ENCODE data around the gene PRADC1. TPM values are rescaled to one million over a fixed set of nuclear protein-coding genes. Genes with fewer than 3 reads are reported as not detected.

The PRADC1 gene
- total RNA-seq, 1 experiment from 2014 or later: 9.4 TPM

DNA sequence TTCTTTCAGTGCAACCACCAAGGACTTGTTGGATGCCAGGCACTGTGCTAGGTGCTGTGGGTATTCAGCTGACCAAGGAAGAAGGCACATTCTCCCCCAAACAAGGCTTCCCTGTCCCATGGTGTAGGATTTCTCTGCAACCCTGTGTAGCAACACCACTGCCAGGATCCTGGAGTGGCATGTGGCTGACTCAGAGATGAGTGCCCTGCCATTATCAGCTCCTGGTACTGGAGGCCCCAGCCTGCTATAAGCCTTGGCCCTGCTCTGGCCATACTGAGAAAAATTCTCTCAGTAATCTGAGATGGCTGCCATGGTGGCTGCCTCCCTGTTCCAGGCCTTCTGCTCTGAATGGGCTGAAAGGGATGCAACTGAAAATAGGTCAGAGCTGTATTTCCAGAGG lies 14.7 kb downstream of the PRADC1 start:
- no peak for DNase-seq
- intact Hi-C loops (cut with micrococcal nuclease; ENCODE audit: unreplicated experiment): no loop called here
- peaks cover 15% of the 10 kb centered on the region; the same call in 1 of the 2 replicates for H3K4me1 ChIP-seq (replicated peaks; ENCODE audit: insufficient read depth)
- no peak overlapping the region for H3K4me3 ChIP-seq
- no peaks in the 10 kb centered on the region for H3K9me3 ChIP-seq (ENCODE audit: insufficient read depth, low read depth)
- ChIA-PET CTCF (no interaction called here), POLR2A (ENCODE audit: unreplicated experiment) (no interaction called here)
- no peak overlapping the region for H3K4me2 ChIP-seq
- peaks cover 11% of the 10 kb centered on the region; the same call in 1 of the 2 replicates for H4K20me1 ChIP-seq (ENCODE audit: insufficient read depth)
- no peaks in the 10 kb centered on the region for H3K9me2 ChIP-seq (ENCODE audit: insufficient read depth)
- H3K79me2 ChIP-seq (ENCODE audit: low read depth): peaks cover 45% of the 10 kb centered on the region
- H3K27me3 ChIP-seq (ENCODE audit: insufficient read depth, low read depth): no peaks in the 10 kb centered on the region
- no peak for TF ChIP-seq EZH2 (IDR thresholded peaks at IDR 0.05; ENCODE audit: low read depth)
- TF ChIP-seq, protein P1, sequence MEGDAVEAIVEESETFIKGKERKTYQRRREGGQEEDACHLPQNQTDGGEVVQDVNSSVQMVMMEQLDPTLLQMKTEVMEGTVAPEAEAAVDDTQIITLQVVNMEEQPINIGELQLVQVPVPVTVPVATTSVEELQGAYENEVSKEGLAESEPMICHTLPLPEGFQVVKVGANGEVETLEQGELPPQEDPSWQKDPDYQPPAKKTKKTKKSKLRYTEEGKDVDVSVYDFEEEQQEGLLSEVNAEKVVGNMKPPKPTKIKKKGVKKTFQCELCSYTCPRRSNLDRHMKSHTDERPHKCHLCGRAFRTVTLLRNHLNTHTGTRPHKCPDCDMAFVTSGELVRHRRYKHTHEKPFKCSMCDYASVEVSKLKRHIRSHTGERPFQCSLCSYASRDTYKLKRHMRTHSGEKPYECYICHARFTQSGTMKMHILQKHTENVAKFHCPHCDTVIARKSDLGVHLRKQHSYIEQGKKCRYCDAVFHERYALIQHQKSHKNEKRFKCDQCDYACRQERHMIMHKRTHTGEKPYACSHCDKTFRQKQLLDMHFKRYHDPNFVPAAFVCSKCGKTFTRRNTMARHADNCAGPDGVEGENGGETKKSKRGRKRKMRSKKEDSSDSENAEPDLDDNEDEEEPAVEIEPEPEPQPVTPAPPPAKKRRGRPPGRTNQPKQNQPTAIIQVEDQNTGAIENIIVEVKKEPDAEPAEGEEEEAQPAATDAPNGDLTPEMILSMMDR (conservative IDR thresholded peaks at IDR 0.05): no peak
- H2AFZ ChIP-seq: no peak overlapping the region
- H3F3A ChIP-seq (ENCODE audit: insufficient read depth, low read depth): peaks cover 4% of the 10 kb centered on the region; the same call in 1 of the 2 replicates
- no peak overlapping the region for H3K27ac ChIP-seq
- no TSS peak for BruUV-seq (replicated peaks)
- peaks cover 21% of the 10 kb centered on the region; the same call in 1 of the 2 replicates for H3K36me3 ChIP-seq (ENCODE audit: low read depth)

DNA sequence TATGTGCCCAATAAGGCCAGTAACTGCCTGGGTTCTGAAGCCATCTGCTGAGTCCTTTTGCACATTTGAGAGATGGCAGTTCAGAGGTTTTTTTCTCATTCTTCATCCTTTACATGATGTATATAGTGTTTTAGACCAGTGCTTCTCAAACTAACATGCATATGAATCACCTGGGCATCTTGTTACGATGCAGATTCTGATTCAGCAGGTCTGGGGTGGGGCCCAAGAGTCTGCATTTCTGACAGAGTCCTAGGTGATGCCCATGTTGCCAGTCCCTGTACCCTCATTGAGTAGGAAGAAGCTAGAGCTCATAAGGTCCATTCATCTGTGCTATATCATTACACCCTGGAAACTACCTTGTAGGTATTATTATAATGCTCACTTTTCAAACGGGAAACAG lies 15.2 kb downstream of the PRADC1 start:
- H3K79me2 ChIP-seq (ENCODE audit: low read depth): peaks cover 45% of the 10 kb centered on the region
- H2AFZ ChIP-seq: no peak overlapping the region
- TF ChIP-seq, protein P1 (conservative IDR thresholded peaks at IDR 0.05): no peak
- no peak for TF ChIP-seq EZH2 (IDR thresholded peaks at IDR 0.05; ENCODE audit: low read depth)
- intact Hi-C loops (cut with micrococcal nuclease; ENCODE audit: unreplicated experiment): no loop called here
- peaks cover 8% of the 10 kb centered on the region for H3F3A ChIP-seq (ENCODE audit: insufficient read depth, low read depth)
- no peaks in the 10 kb centered on the region for H3K27me3 ChIP-seq (ENCODE audit: insufficient read depth, low read depth)
- H3K9me3 ChIP-seq (ENCODE audit: insufficient read depth, low read depth): no peaks in the 10 kb centered on the region
- no peak overlapping the region for H3K4me2 ChIP-seq
- ChIA-PET POLR2A (ENCODE audit: unreplicated experiment) (interaction anchor here (0.5 kb wide), 1 partner anchor 106 kb away, joined by 5 read pairs; no protein-coding TSS in a partner anchor), CTCF (no interaction called here)
- peaks cover 21% of the 10 kb centered on the region; the same call in 1 of the 2 replicates for H3K36me3 ChIP-seq (ENCODE audit: low read depth)
- no TSS peak for BruUV-seq (replicated peaks)
- DNase-seq: no peak
- peaks cover 15% of the 10 kb centered on the region; the same call in 1 of the 2 replicates for H3K4me1 ChIP-seq (replicated peaks; ENCODE audit: insufficient read depth)
- H4K20me1 ChIP-seq (ENCODE audit: insufficient read depth): peaks cover 11% of the 10 kb centered on the region; the same call in 1 of the 2 replicates
- no peaks in the 10 kb centered on the region for H3K9me2 ChIP-seq (ENCODE audit: insufficient read depth)
- no peak overlapping the region for H3K27ac ChIP-seq
- no peak overlapping the region for H3K4me3 ChIP-seq

DNA sequence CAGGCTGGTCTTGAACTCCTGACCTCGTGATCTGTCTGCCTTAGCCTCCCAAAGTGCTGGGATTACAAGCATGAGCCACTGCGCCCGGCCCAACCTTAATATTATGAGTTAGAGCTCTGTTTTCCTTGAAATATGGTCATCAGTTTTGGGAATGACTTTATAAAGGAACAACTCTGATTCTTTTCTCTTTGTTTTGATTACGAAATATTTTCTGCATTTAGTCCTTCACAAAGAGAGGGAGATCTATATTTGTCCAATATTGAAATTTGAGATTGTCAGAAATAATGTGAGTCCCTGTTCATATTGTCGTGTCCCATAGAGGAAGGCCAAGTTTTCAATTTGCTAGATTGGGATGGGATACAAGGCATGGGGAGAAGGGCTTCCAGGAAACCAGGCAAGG lies 15.9 kb downstream of the PRADC1 start:
- H2AFZ ChIP-seq: no peak overlapping the region
- intact Hi-C loops (cut with micrococcal nuclease; ENCODE audit: unreplicated experiment): no loop called here
- no peak for TF ChIP-seq EZH2 (IDR thresholded peaks at IDR 0.05; ENCODE audit: low read depth)
- TF ChIP-seq, protein P1 (conservative IDR thresholded peaks at IDR 0.05): no peak
- no peak overlapping the region for H3K4me3 ChIP-seq
- H3K9me3 ChIP-seq (ENCODE audit: insufficient read depth, low read depth): no peaks in the 10 kb centered on the region
- no peaks in the 10 kb centered on the region for H3K9me2 ChIP-seq (ENCODE audit: insufficient read depth)
- H3K36me3 ChIP-seq (ENCODE audit: low read depth): peaks cover 21% of the 10 kb centered on the region; the same call in 1 of the 2 replicates
- ChIA-PET CTCF (no interaction called here), POLR2A (ENCODE audit: unreplicated experiment) (no interaction called here)
- BruUV-seq (replicated peaks): no TSS peak
- peaks cover 15% of the 10 kb centered on the region; the same call in 1 of the 2 replicates for H3K4me1 ChIP-seq (replicated peaks; ENCODE audit: insufficient read depth)
- no peak for DNase-seq
- H3K79me2 ChIP-seq (ENCODE audit: low read depth): peaks cover 45% of the 10 kb centered on the region
- no peaks in the 10 kb centered on the region for H3K27me3 ChIP-seq (ENCODE audit: insufficient read depth, low read depth)
- peaks cover 6% of the 10 kb centered on the region; the same call in 1 of the 2 replicates for H4K20me1 ChIP-seq (ENCODE audit: insufficient read depth)
- no peak overlapping the region for H3K27ac ChIP-seq
- no peak overlapping the region for H3K4me2 ChIP-seq
- peaks cover 10% of the 10 kb centered on the region for H3F3A ChIP-seq (ENCODE audit: insufficient read depth, low read depth)

All from PC-9 (cell line).